CMK (cell line): ENCODE results near the gene SRGAP3.

ENCODE experiments used
- DNase-seq: peaks from one replicate; pipeline ENCODE4 v3.0.0-alpha.2; 2010; ENCODE audit warnings: low read depth

The SRGAP3 gene

DNA sequence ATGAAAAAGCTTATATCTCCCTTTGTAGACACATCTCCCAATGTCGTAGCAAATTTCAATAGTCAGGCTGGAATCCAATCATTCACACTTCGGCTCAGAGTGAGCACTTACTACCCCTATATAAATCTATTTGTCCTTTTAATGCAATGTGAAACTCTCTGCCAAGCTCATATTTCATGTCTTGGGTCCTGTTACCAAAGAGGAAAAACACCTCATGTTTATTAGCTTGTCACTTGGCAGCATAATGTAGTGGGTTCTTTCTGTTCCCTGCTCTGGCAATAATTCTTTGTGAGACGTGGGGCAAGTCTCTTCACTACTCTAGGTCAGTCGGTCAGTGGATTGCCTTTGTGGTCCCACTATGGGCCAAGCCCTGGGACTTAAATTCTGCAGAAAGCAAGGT, 107.1 kb downstream of the SRGAP3 start:
- DNase-seq: no peak

GRCh38 chr3:9141928-9142289, 107.5 kb downstream of the SRGAP3 start:
- DNase-seq: no peak

DNA sequence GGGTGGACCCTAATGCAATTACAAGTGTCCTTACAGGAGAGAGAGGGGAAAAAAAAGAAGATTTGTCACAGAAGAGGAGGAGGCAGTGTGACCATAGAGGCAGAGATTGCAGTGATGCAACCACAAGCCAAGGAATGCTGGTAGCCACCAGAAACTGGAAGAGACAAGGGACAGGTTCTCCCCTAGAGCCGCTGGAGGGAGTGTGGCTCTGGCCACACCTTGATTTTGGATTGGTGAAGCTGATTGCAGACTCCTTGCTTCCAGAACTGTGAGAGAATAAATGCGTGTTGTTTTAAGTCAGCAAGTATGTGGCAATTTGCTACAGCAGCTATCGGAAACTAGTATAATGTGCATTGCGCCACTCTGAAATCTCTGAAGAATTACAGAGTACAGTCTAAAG, 110.1 kb downstream of the SRGAP3 start:
- no peak for DNase-seq

DNA sequence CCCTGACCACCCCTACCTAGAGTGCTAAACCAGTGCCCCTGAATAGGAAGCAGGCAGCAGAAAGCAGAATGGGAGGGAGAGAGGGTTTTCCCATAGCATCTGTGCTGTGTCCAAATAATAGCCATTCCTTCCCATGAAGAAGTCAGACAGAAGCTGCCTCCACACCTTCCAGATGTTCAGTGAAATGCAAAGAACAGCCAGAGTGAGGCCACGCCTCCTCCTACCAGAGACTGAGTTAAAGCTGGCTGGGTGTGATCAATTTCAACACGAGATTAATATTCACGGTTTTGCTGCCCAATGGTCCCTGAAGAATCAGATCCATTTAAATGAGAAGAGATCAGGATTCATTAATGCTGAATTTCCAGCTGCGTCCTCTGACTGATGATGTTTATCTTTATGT, 111.8 kb downstream of the SRGAP3 start:
- no peak for DNase-seq

DNA sequence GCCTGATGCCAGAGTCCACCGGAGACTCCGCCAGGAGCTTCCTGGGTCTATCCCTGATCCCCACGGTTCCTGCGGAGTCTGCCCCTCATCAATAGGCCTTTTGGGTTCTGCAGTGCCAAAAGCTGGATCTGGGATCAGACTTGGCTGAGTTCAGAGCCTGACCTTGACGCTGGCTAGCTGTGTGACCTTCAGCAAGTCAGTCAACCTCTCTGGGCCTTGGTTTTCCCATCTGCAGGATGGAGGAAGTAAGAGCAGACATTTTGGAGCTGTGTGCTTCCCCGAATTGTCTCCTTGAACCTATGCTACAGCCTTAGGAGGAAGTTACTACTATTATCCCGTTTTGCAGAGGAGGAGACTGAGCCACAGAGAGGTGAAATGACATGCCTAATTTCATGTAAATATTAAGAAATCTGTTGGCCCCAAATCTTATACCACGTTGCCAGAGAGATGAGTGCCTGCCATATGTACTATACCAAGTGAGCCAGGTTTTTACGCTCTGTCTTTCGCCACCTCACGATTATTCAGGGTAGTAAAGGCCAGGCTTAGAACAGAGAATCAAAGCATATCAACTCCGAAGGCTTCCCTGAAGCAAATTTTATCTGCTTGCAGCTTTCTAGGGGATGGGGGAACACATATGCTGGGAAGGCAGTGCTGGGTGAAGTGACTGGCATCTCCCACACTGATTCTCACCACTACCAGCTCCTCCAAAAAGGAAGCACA, 112.5 kb downstream of the SRGAP3 start:
- DNase-seq: no peak

DNA sequence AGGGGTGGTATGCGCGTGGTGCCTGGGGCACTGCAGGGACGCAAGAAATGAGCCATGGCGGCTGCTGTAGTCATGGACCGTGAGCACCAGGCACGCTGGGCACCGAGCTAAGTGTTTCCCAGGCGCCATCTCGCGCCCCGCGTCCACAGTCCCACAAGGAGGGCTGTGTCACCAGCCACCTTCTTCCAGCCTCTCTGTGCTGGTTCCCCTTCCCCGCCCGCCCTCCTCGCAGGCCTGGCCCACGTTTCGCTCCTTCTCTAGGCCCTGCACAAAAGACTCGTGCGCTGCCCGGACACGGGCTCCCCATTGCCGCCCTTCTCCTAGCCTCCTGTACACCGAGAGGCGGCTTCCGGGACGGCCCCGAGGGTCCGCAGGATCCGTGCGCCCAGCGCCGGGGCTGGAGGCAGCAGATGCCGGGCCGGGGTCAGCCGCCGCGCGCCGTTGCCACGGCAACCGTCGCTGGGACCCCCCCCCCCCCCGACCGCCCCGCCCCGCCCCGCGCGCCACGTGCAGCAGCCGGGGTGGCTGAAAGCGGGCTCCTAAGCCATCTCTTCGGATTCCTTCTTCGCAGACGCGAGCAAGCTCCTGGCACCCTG, 113.4 kb downstream of the SRGAP3 start:
- DNase-seq: no peak

DNA sequence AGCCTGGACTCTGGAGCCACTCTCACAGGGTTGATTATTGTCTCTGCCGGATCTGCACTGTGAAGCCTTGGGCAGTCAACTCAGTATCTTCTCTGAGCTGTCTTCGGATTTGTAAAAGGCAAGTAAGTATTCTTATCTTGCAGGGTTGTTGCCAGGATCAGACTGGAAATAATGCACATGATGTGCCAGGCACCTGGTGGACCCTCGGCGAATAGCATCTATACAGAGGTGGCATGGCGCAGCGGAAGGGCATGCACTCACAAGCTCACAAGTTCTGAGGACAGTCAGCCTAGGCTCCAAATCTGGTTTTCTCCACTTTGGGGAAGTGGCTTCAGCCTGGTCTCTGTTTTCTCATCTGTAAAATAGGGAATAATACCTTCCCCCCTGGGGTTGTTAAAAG, 113.9 kb downstream of the SRGAP3 start:
- no peak for DNase-seq

- no peak for DNase-seq
These were observed 115.8 kb downstream of the SRGAP3 start for GRCh38 chr3:9133656-9134055.

DNA sequence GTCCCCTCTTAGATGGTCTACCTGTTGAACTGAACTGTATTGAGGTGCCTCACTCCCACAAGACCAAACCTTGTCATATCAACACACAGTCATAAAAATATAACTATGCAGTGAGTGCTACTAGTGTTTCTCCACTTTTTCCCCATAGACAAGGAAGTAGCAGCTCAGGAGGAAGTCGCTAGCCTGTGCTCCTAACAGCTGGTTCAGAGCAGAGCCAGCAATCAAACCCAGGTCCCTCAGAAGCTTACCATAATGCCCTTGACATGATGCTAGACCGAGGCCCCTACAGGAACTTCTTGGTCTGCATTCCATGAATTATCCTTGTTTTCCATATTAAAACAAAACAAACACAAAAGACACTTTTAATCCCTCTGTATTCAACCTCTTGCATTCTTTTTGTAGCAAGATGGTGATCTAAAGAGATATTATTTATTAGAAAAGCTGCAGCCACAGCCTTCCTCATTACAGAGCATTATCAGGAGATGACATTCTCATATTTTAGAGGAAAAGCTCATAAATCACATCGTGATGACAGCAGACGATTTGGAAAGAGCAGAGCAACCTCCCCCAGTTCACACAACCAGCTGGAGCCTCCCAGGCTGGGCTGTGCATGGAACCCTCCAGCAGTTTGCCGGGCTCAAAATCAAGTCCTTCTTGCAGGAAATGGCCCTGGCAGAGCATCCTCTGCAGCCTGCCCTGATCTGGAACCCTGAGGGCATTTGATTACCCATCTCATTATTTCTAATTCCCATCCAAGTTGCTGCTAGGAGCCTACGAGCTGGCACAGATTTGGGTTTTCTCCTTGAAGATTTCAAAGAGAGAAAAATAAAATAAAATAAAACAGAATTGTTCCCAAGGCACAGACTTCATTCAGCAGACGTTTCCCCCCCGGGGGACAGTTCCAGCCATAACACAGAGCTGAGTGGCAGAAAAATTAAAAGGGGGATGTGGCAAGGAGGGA, 118.8 kb downstream of the SRGAP3 start:
- DNase-seq: no peak

DNA sequence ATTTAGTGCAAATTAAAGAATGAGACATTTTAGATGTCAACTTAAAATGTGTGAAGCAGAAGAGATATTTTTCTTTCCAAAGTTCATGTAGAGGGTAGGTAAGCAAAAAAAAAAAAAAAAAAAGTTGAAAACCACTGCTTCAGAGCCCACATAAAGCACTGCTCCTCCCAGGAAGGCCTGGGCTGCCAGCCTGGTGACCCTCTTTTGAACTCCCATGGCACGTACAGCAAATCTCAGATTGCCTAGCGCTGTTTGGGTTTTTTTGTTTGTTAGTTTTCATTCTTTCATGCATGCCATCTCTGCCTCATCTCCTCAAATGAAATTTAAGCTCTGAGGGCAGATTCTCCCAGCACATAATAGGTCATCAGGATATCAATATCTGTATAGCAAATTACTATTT, 120.1 kb downstream of the SRGAP3 start:
- no peak for DNase-seq

DNA sequence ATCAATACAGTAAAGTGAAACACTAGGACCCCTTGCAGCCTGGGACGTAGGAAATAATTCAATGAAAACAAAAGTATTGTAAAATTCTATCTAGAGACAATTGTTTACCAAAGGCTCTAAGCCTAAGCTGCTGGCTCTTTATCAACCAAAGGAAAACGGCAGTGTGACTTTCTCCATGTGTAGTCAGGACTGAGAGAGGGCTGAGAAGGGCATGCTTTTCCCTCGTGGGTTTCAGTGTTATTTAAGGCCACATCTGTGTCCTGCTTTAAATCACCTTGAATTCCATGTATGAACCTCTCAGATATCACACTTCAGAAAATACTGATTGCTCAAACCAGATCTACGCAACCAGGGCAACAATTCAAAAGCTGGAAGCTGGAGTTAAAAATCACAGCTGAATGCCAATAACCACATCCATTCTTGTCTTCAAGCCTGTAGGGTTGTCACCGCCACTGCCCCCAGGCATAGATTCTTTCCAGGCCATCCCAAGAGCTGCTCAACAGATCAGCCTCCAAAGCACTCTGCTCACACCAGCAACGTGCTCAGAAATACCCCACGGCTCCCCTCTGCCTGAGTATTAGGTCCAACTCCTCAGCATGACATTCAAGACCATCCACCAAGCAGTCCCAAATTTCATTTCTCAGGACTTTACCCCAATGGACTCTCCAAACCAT, 124.0 kb downstream of the SRGAP3 start:
- no peak for DNase-seq

GRCh38 chr3:9124730-9125129, 124.7 kb downstream of the SRGAP3 start:
- no peak for DNase-seq

DNA sequence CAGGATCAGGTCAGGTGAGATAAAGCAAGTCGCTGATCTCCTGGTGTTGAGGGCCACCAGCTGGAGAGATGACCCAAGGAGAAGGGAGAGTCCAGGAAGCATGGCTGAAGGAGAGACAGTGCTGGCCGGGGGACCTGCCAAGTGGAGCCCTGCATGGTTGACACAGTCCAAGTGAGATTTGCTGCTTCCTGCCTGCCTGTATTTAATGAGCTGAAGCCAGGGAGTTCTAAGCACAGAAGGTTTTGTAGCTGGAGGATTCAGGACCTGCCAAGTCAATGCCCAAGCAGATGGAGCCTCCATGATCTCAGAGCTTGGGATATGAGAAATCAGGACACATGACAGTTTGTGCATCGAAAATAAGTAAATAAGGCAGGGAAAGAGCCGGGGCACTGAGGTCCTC, 125.6 kb downstream of the SRGAP3 start:
- DNase-seq: no peak

DNA sequence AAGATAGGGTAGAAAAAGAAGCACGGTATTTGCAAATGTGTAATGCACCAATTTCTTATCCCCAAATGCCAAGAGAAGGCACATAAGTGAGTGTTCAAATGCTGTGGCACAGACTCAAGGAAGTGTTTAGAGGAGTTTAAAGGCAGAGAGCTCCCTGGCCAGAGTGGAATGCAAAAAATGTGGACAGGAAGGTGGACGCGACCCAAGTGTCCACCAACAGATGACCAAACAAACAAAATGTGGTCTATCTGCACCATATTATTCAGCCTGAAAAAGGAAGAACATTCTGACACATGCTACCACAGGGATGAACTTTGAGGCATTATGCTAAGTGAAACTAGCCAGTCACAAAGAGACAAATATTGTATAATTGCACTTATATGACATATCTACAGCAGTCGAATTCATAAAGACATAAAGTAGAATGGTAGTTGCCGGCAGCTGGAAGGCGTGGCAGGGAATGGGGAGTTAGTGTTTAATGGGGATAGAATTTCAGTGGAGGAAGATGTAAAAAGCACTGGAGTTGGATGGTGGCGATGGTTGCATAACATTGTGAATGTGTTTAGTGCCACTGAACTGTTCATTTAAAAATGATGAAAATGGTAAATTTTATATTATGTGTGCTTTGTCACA, 126.6 kb downstream of the SRGAP3 start:
- DNase-seq: no peak

DNA sequence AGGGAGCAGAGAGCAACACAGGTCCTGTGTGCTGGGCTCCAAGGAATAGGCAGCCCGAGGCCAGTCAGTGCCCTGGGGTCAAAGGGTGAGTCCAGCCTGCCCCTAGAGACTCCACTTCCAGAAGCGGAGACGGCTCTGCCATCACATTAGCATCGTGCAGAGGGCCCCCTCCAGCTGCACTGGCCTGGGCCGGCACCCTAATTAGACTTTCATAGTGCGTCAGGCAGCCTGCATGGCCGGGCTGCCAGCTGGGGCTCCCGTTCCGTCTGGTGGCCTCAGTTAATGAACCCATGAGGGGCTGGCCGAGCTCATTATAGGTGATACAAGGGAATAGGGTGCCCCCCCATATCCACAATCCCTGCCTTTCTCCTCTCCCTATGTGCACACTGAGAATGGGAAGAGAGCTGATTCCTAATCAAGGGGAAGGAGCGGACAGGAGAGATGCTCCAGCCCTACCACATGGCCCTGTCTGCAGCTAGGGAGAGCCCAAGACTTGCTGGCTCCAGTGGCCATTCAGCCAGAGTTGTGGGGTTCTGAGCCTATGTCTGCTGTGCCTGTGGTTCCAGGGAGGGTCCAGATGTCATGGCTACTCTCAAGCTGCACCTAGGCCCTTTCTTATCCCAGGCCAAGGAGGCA, 128.0 kb downstream of the SRGAP3 start:
- no peak for DNase-seq

DNA sequence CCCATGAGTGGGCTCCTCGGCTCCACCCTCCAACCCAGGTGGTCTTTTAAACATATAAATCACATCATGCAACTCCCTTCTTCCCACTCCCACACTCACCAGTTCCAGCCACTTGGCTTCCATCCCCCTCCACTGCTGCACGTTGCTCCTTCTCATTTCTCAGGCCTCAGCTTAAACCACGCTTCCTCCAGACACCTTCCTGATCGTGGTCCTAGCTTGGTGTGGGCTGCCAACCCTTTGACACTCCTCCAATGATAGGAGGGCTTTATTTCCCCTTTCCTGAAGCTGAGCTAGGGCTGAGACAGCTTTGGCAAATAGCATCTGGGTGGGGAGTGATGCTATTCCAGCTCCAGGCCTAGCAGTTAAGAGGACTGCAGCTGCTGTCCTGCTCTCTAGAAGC, 130.1 kb downstream of the SRGAP3 start:
- DNase-seq: no peak

DNA sequence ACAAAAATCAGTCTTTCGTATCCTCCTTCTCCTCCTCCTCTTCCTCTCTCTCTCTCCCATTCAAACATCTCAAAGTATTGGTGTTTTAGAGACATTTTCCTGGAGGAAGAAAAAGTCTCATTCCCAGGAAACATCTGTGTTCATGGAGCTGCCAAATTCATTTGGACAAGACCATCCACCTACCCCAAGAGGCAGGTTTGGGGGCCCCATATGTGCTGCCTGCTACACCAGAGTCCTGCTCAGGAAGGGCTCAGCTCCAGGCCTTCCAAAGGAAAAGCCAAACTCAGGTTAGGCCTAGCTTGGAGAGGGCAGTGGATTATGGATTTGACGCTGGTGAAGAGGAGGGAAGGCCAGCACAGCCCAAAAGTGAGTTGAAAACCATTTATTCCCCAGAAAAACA, 131.2 kb downstream of the SRGAP3 start:
- DNase-seq: no peak

- DNase-seq: no peak
These were observed 132.2 kb downstream of the SRGAP3 start for GRCh38 chr3:9117220-9117619.

DNA sequence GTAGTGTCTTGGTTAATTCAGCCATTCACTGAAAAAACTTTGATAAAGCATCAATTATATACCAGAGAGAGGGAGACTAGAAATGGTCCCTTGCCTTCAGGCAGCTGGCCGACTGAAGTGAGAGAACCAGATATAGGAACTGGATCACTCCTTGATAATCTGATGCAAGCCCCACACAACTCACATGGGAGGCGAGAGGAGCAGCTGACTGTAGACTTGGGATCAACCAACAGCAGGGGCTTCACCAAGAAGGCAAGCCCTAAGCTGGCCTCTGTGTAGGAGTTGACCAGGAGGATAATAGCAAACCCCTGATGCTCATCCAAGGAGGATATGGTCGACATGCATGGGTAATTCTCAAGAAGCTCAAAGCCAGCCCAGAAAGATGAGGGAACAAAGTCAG, 133.1 kb downstream of the SRGAP3 start:
- DNase-seq: no peak

DNA sequence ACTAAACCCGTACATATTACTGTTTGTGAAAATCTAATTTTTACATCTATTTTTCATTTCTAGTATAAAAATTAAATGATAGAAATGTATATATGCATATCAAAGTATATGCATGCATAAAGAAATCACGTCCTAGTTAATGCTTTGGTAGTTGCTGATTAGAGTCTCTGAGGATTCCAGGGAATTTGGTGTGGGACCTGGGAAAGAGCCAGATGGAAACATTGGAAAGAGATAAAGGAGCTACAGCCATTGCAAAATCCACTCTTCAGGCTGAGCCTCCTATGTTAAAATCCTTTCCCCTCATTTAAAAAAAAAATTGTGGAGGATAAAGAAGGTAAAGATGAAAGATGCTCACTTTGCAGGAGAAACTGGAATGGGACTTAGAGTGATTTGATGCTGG, 134.1 kb downstream of the SRGAP3 start:
- DNase-seq: no peak

DNA sequence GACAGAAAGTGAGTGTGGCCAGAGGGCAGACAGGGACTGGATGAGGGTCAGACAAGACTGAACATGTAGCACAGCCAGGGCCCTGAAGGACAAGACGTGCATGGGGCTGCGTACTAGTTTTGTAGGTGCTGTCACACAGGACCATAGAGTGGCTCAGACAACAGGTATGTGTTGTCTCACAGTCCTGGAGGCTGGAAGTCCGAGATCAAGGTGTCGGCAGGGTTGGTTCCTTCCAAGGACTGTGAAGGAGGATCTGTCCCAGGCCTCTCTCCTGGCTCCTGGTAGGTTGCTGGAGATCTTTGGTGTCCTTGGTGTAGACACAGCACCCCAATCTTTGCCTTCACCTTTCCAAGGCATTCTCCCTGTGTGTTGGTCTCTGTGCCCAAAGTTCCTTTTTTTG, 136.4 kb downstream of the SRGAP3 start:
- DNase-seq: no peak

DNA sequence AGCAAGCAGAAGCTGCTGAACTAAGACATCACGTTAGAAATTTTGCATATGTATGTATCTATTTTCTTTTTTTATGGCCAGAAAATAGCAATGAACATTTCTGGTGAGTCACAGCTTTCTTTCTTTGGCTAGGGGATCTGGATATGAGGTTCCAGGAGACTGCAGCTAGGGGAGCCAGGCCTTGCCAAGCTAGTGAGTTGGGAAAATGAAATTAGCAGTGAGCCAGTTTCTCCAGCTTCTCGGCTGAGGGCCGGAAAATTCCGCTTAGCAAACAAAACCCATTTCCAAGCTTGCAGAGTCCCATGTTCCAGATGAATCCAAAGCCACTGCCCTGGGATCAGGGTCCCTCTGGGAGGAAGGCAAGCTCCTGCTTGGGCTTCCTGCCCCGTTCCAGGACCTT, 137.6 kb downstream of the SRGAP3 start:
- no peak for DNase-seq
